Neural cell (in vitro differentiated cells): ENCODE data around the gene RAB3B.

Experiments
- CTCF ChIP-seq: fragments of 450-650 bp; IDR thresholded peaks from 2 replicates; pipeline ENCODE4 v1.5.1; 2014; ENCODE audit warnings: antibody characterized with exemption, mild to moderate bottlenecking, moderate library complexity; ENCODE audit not compliant: poor library complexity, severe bottlenecking
- EP300 ChIP-seq: fragments of 450-650 bp; conservative IDR thresholded peaks from 2 replicates; pipeline ENCODE4 v1.6.1; 2014; ENCODE audit warnings: antibody characterized with exemption, mild to moderate bottlenecking, moderate library complexity; ENCODE audit not compliant: poor library complexity, severe bottlenecking
- EZH2 ChIP-seq: fragments of 200-600, 300-800 bp; shearing (Covaris generic), sonication (generic); IDR thresholded peaks from 2 replicates; pipeline ENCODE4 v1.6.1; 2014; ENCODE audit warnings: antibody characterized with exemption, low read length, borderline replicate concordance, mild to moderate bottlenecking; ENCODE audit not compliant: insufficient read depth, poor library complexity, severe bottlenecking

DNA sequence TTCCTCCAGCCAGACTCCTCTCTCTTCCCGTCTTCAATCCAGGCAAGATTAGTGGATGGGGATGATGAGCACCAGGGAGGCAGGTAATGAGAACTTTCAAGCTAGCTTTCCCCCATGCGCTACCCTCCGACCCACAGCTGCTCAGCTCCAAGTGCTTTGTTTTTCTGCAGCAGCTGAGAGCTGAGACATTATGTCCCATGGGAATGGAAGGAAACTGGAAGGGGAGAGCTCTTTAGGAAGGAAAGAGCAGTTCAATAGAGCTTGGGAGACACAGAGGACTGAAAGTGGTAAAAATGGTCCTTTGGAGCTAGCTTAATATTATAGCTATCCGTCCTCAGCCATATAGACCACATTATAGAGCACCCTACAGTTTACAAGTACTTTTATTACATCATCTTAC lies 39.8 kb downstream of the RAB3B start:
- no peak for TF ChIP-seq CTCF
- TF ChIP-seq EZH2: no peak
- no peak for TF ChIP-seq EP300
